ENCODE data around the gene TBC1D7. TPM values are rescaled to one million over a fixed set of nuclear protein-coding genes. Genes with fewer than 3 reads are reported as not detected.

Gene TBC1D7
- total RNA-seq, 1 experiment from 2014 or later = 32.1 TPM

GRCh38 chr6:13275435-13275989 lies 52.8 kb downstream of the TBC1D7 start:
- no TSS peak for BruUV-seq (replicated peaks)
- TF ChIP-seq EZH2 (IDR thresholded peaks at IDR 0.05; ENCODE audit: borderline replicate concordance, low read depth, low read length, poor library complexity, severe bottlenecking) (no peak), CTCF (conservative IDR thresholded peaks at IDR 0.05; ENCODE audit: low read depth, low read length) (no peak)

GRCh38 chr6:13274707-13275434 lies 53.5 kb downstream of the TBC1D7 start:
- intact Hi-C loops (cut with micrococcal nuclease; ENCODE audit: unreplicated experiment) = no loop called here
- Histone ChIP-seq H3K4me3 (ENCODE audit: low read depth, low read length, poor library complexity, severe bottlenecking) (no peak overlapping the region), H3K9me3 (ENCODE audit: low read depth, low read length, poor library complexity, severe bottlenecking) (no peaks in the 10 kb centered on the region), H3K4me1 (ENCODE audit: insufficient read depth, low read length, poor library complexity, severe bottlenecking) (no peaks in the 10 kb centered on the region), H3K36me3 (ENCODE audit: insufficient read depth, low read length, poor library complexity, severe bottlenecking) (no peaks in the 10 kb centered on the region), H3K27me3 (replicated peaks; ENCODE audit: insufficient read depth, low read depth, low read length, poor library complexity) (no peaks in the 10 kb centered on the region), H3K27ac (ENCODE audit: low read depth, low read length, poor library complexity, severe bottlenecking) (no peak overlapping the region)
- TF ChIP-seq CTCF (conservative IDR thresholded peaks at IDR 0.05; ENCODE audit: low read depth, low read length) (no peak), EZH2 (IDR thresholded peaks at IDR 0.05; ENCODE audit: borderline replicate concordance, low read depth, low read length, poor library complexity, severe bottlenecking) (no peak)
- CTCF ChIA-PET = no interaction called here
- POLR2A ChIA-PET (ENCODE audit: low non-redundant PET) = no interaction called here
- no peak for DNase-seq (ENCODE audit: low spot score)
- no TSS peak for BruUV-seq (replicated peaks)

More at GRCh38 chr6:13275435-13275989, 52.8 kb downstream of the TBC1D7 start:
- Histone ChIP-seq H3K27ac (ENCODE audit: low read depth, low read length, poor library complexity, severe bottlenecking) (no peak overlapping the region), H3K36me3 (ENCODE audit: insufficient read depth, low read length, poor library complexity, severe bottlenecking) (no peaks in the 10 kb centered on the region), H3K9me3 (ENCODE audit: low read depth, low read length, poor library complexity, severe bottlenecking) (no peaks in the 10 kb centered on the region), H3K4me3 (ENCODE audit: low read depth, low read length, poor library complexity, severe bottlenecking) (no peak overlapping the region), H3K27me3 (replicated peaks; ENCODE audit: insufficient read depth, low read depth, low read length, poor library complexity) (no peaks in the 10 kb centered on the region), H3K4me1 (ENCODE audit: insufficient read depth, low read length, poor library complexity, severe bottlenecking) (no peaks in the 10 kb centered on the region)
- intact Hi-C loops (cut with micrococcal nuclease; ENCODE audit: unreplicated experiment) = no loop called here
- ChIA-PET CTCF (interaction anchor here (1.0 kb wide), 1 partner anchor 364 kb away, joined by 6 read pairs; no protein-coding TSS in a partner anchor), POLR2A (ENCODE audit: low non-redundant PET) (no interaction called here)
- no peak for DNase-seq (ENCODE audit: low spot score)

- H3K4me3 ChIP-seq (ENCODE audit: low read depth, low read length, poor library complexity, severe bottlenecking) = no peak overlapping the region
- ChIA-PET CTCF (no interaction called here), POLR2A (ENCODE audit: low non-redundant PET) (no interaction called here)
- H3K9me3 ChIP-seq (ENCODE audit: low read depth, low read length, poor library complexity, severe bottlenecking) = no peaks in the 10 kb centered on the region
- no peak overlapping the region for H3K27ac ChIP-seq (ENCODE audit: low read depth, low read length, poor library complexity, severe bottlenecking)
- no peaks in the 10 kb centered on the region for H3K27me3 ChIP-seq (replicated peaks; ENCODE audit: insufficient read depth, low read depth, low read length, poor library complexity)
- intact Hi-C loops (cut with micrococcal nuclease; ENCODE audit: unreplicated experiment) = no loop called here
- no TSS peak for BruUV-seq (replicated peaks)
- no peak for TF ChIP-seq EZH2 (IDR thresholded peaks at IDR 0.05; ENCODE audit: borderline replicate concordance, low read depth, low read length, poor library complexity, severe bottlenecking)
- no peak for TF ChIP-seq CTCF (conservative IDR thresholded peaks at IDR 0.05; ENCODE audit: low read depth, low read length)
- no peaks in the 10 kb centered on the region for H3K4me1 ChIP-seq (ENCODE audit: insufficient read depth, low read length, poor library complexity, severe bottlenecking)
- DNase-seq (ENCODE audit: low spot score) = no peak
- no peaks in the 10 kb centered on the region for H3K36me3 ChIP-seq (ENCODE audit: insufficient read depth, low read length, poor library complexity, severe bottlenecking)
Observed at GRCh38 chr6:13273931-13274706, 54.2 kb downstream of the TBC1D7 start.

Measured in A673 (cell line).